OCI-LY1 (cell line): ENCODE data around the gene MECP2.
A peak's percentile ranks its signal among the peaks of the same experiment; 100 is the strongest.

Experiments
- H2AFZ ChIP-seq: fragments of 200-600 bp; sonication (generic), shearing (Covaris generic); 2 replicates; pipeline ENCODE4 v1.6.0; 2014; ENCODE audit warnings: antibody characterized with exemption, mild to moderate bottlenecking, low read length
- H3F3A ChIP-seq: fragments of 200-600 bp; sonication (generic), shearing (Covaris generic); 2 replicates; pipeline ENCODE4 v1.6.0; 2014; ENCODE audit warnings: mild to moderate bottlenecking, antibody characterized with exemption, low read length, moderate library complexity; ENCODE audit not compliant: insufficient read depth
- H3K27ac ChIP-seq: fragments of 200-600 bp; sonication (generic); 2 replicates; pipeline ENCODE4 v1.5.1; 2014; ENCODE audit warnings: low read length, mixed run types, mild to moderate bottlenecking, low read depth; ENCODE audit not compliant: poor library complexity, severe bottlenecking
- H3K27me3 ChIP-seq: fragments of 200-600 bp; sonication (generic); 2 replicates; pipeline ENCODE4 v1.6.0; 2014; ENCODE audit warnings: antibody characterized with exemption, mild to moderate bottlenecking, low read length, moderate library complexity; ENCODE audit not compliant: insufficient read depth
- H3K36me3 ChIP-seq: fragments of 200-600 bp; sonication (generic); 2 replicates; pipeline ENCODE4 v1.6.1; 2014; ENCODE audit warnings: mild to moderate bottlenecking, antibody characterized with exemption, low read length, moderate library complexity, mixed read lengths; ENCODE audit not compliant: insufficient read depth
- H3K4me1 ChIP-seq: fragments of 200-600 bp; sonication (generic); 2 replicates; pipeline ENCODE4 v1.5.1; 2014; ENCODE audit warnings: mild to moderate bottlenecking, low read length, moderate library complexity; ENCODE audit not compliant: insufficient read depth, severe bottlenecking
- H3K4me2 ChIP-seq: fragments of 200-600 bp; sonication (generic), shearing (Covaris generic); 2 replicates; pipeline ENCODE4 v1.6.1; 2014; ENCODE audit warnings: low read length
- H3K4me3 ChIP-seq: fragments of 200-600 bp; sonication (generic); 2 replicates; pipeline ENCODE4 v1.5.1; 2014; ENCODE audit warnings: low read length, low read depth, mild to moderate bottlenecking, mixed read lengths; ENCODE audit not compliant: poor library complexity, severe bottlenecking
- H3K79me2 ChIP-seq: fragments of 200-600 bp; shearing (Covaris generic); 2 replicates; pipeline ENCODE4 v1.6.1; 2016; ENCODE audit warnings: mixed run types, low read length, mixed read lengths; ENCODE audit not compliant: insufficient read depth
- H3K9ac ChIP-seq: fragments of 200-600 bp; sonication (generic), shearing (Covaris generic); 2 replicates; pipeline ENCODE4 v1.6.1; 2014; ENCODE audit warnings: mild to moderate bottlenecking, low read length, mixed read lengths
- H3K9me2 ChIP-seq: fragments of 200-600 bp; sonication (generic), shearing (Covaris generic); 2 replicates; pipeline ENCODE4 v1.6.1; 2014; ENCODE audit warnings: low read depth, mild to moderate bottlenecking, low read length, mixed read lengths
- H3K9me3 ChIP-seq: fragments of 200-600 bp; shearing (Covaris generic); 2 replicates; pipeline ENCODE4 v1.6.1; 2014; ENCODE audit warnings: low read length, mixed read lengths
- H4K20me1 ChIP-seq: fragments of 200-600 bp; sonication (generic), shearing (Covaris generic); 2 replicates; pipeline ENCODE4 v1.6.0; 2016; ENCODE audit warnings: mild to moderate bottlenecking, low read length; ENCODE audit not compliant: insufficient read depth
- CTCF ChIP-seq: fragments of 200-600 bp; sonication (generic), shearing (Covaris generic); IDR thresholded peaks from 2 replicates; pipeline ENCODE4 v1.5.1; 2017; ENCODE audit warnings: mild to moderate bottlenecking, antibody characterized with exemption, low read length, moderate library complexity, mixed read lengths
- EZH2 ChIP-seq: fragments of 200-600 bp; sonication (generic), shearing (Covaris generic); IDR thresholded peaks from 2 replicates; pipeline ENCODE4 v1.8.0; 2017; ENCODE audit warnings: borderline replicate concordance, mixed run types, mild to moderate bottlenecking, antibody characterized with exemption, low read length, moderate library complexity, mixed read lengths

MECP2 gene

GRCh38 chrX:154096140-154097002 is 1.1 kb downstream of the MECP2 start:
- H3K9me2 ChIP-seq = no peaks in the 10 kb centered on the region
- no peaks in the 10 kb centered on the region for H3K9me3 ChIP-seq
- peak overlapping the region; percentile 83 for H3K4me2 ChIP-seq
- peak overlapping the region; percentile 53 for H3K27ac ChIP-seq
- no peak overlapping the region for H2AFZ ChIP-seq
- H3K27me3 ChIP-seq = no peaks in the 10 kb centered on the region
- no peaks in the 10 kb centered on the region for H3F3A ChIP-seq
- H3K36me3 ChIP-seq = peaks cover under 1% of the 10 kb centered on the region; the same call in 1 of the 2 replicates
- H3K79me2 ChIP-seq = peaks cover 53% of the 10 kb centered on the region
- H4K20me1 ChIP-seq = no peaks in the 10 kb centered on the region
- TF ChIP-seq CTCF = no peak
- no peak for TF ChIP-seq EZH2
- H3K4me1 ChIP-seq = peaks cover 46% of the 10 kb centered on the region
- peak overlapping the region; percentile 94 for H3K4me3 ChIP-seq
- H3K9ac ChIP-seq = peak overlapping the region; percentile 88

GRCh38 chrX:154094833-154095232 is 2.7 kb downstream of the MECP2 start:
- peak overlapping the region; percentile 35 for H3K27ac ChIP-seq
- peak overlapping the region; percentile 83 for H3K4me2 ChIP-seq
- no peak overlapping the region for H2AFZ ChIP-seq
- H3K9ac ChIP-seq = peak overlapping the region; percentile 88
- no peak for TF ChIP-seq EZH2
- no peak for TF ChIP-seq CTCF
- peaks cover 9% of the 10 kb centered on the region; the same call in 1 of the 2 replicates for H3K36me3 ChIP-seq
- H4K20me1 ChIP-seq = no peaks in the 10 kb centered on the region
- peaks cover 65% of the 10 kb centered on the region for H3K79me2 ChIP-seq
- no peaks in the 10 kb centered on the region for H3K9me2 ChIP-seq
- H3K4me1 ChIP-seq = peaks cover 46% of the 10 kb centered on the region
- no peaks in the 10 kb centered on the region for H3K27me3 ChIP-seq
- peak overlapping the region; percentile 94 for H3K4me3 ChIP-seq
- no peaks in the 10 kb centered on the region for H3F3A ChIP-seq
- no peaks in the 10 kb centered on the region for H3K9me3 ChIP-seq

GRCh38 chrX:154093965-154094364 is 3.6 kb downstream of the MECP2 start:
- Histone ChIP-seq H2AFZ (no peak overlapping the region), H3K27me3 (no peaks in the 10 kb centered on the region), H3F3A (no peaks in the 10 kb centered on the region), H3K9me2 (no peaks in the 10 kb centered on the region), H3K4me2 (peak overlapping the region; percentile 83), H3K4me1 (peaks cover 46% of the 10 kb centered on the region), H3K36me3 (peaks cover 13% of the 10 kb centered on the region), H3K9me3 (no peaks in the 10 kb centered on the region), H3K79me2 (peaks cover 70% of the 10 kb centered on the region), H3K9ac (peak overlapping the region; percentile 88; the same call in 1 of the 2 replicates), H3K4me3 (peak overlapping the region; percentile 94), H3K27ac (peak overlapping the region; percentile 34), H4K20me1 (no peaks in the 10 kb centered on the region)
- TF ChIP-seq CTCF = no peak
- no peak for TF ChIP-seq EZH2
